COLO829 (cell line): Measurements from ENCODE around the gene STK38.
A peak's percentile ranks its signal among the peaks of the same experiment; 100 is the strongest.
"Not testable (repeated sequence)": the region's sequence is repeated elsewhere in the genome, so short reads cannot be mapped to it uniquely, and the experiment has no call there.

Experiments used
- DNase-seq: peaks from one replicate; pipeline ENCODE4 v3.0.0; 2012; ENCODE audit warnings: low spot score

STK38 gene

DNA sequence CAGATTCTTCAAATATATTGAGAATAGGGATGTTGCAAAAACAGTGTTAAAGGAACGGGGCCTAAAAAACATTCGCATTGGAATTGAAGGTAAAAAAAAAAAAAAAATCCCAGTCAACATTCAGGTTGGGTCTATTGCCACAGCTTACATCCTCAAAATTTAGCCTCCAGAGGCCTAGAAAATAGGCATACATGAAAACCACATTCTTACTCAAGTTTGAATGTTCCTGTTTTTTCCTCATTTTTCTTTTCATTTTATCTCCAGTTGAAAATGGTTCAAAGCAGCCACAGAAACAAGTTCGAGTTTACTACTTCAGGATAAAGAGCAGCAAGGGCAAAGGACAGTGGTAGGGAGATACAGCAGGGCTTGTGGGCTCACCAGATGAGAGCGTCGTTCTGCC is 62.5 kb downstream of the STK38 start:
- DNase-seq, result no peak

DNA sequence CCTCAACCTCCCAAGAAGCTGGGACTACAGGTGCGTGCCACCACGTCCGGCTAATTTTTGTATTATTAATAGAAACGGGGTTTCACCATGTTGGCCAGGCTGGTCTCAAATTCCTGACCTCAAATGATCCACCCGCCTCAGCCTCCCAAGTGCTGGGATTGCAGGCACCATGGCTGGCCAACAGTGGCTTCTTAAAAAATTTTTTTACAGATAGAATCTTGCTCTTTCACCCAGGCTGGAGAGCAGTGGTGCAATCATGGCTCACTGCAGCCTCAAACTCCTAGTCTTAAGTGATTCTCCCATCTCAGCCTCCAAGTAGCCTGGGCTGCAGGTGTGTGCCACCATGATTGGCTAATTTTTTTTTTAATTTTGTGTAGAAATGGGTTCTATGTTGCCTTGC is 64.0 kb downstream of the STK38 start:
- not testable (repeated sequence) for DNase-seq

DNA sequence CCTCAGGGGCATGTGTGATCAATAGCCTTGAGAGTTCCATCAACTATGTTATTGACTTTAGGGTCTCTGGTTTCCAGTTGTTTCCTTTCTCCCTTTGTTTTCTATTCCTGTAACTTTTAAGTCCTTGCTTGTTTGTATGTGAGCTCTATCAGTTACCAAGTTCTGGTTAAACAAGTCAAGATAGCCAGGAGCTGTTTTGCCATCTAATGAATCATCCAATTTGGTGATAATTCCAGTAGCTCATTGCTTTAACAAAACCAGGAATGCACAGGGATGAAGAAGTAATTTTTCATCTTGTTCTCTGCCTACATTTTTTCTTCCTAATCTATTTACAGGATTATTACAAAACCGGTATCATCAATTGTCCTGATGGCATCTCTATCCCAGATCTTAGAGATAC is 68.0 kb downstream of the STK38 start:
- no peak for DNase-seq

DNA sequence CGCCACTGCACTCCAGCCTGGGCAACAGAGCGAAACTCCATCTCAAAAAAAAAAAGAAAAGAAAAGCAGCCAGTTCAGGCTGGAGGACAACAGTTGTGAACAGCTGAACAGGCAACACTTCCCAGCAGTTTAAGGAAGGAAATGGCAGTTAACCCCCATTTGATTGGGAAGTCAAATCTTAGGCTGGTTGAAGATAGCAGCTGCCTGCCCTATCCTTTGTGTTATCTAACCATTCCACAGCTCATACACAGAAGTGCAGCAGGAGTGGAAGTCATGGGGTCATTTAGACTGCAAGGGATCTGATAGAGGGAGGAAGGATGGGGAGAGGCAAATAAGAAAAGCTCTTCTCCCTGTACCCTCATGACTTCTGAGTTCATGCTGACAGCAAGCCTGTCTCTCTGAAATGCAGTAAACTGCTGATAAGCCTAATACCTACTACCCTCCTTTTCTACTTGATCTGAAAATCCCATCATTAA is 69.2 kb downstream of the STK38 start:
- no peak for DNase-seq

DNA sequence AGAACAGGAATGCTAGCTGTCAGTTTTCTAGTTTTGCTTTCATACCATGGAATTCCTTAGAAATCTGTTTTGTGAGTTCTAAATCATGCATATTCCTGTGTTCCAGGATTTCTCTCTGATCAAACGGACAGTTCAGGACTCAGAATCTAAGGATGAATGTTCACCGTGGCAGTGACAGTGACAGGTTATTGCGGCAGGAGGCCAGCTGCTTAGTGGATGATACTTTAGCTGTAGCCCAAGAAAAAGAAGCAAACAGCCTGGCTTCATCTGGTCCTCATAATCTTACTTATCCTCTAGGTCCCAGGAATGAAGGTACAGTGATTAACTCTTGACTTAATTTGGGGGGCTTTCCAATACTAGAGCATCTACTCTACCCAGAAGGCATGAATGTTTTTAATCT is 77.3 kb downstream of the STK38 start:
- no peak for DNase-seq

DNA sequence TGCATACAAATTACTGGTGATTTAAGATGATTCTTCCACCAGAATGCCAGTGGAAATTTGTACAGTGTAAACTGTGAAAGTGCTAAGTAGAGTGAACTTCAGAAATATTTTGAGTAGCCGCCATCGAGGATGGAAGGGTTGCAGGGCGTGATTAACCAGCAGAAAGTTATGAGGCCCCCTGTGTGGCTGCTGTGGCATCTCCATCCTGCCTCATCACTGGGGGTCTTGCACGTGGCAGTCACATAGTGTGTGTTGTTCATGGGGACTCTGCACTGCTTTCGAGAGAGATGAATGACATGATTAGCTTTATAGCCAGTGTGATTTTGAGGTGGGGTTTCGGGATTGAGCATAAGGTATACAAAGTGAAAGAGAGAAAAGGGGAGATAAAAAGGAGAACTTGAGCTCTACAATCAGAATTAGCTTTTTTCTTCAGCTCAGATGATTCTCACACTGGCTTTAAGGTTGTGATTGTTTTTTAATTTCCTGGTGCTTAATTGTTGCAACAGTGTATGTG is 78.1 kb downstream of the STK38 start:
- DNase-seq, result no peak

DNA sequence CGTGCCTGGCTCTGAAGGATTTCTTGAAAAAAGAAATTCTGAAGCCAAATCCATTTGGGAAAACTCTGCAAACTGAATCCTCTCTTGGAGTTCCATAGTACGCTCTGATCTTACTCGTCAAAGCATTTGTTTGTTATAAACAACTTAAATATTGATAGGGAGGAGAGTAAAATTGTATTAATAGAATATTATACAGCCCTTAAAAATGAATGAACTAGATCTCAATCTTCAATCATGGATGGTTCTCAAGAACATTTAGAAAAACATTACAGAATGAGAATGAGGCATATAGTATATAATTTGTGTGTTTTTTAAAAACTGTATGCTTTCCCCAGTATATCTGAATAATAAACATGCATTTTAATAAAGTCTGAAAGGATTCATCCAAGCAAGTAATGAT is 79.7 kb downstream of the STK38 start:
- DNase-seq, result no peak

DNA sequence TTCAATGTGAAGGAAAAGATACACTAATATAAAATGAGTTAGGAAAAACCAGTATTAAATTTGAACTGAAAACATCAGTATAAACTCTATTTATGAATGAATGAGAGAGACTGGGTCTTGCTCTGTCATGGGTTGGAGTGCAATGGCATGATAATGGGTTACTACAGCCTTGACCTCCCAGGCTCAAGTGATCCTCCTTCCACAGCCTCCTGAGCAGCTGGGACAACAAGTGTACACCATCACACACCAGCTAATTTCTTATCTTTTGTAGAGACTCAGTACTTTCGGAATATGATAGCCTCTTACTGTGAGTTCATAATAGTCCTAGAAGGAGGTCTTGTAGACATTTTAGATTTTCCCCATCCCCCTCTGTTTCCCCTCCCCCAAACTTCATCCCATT is 83.0 kb downstream of the STK38 start:
- DNase-seq, result no peak

DNA sequence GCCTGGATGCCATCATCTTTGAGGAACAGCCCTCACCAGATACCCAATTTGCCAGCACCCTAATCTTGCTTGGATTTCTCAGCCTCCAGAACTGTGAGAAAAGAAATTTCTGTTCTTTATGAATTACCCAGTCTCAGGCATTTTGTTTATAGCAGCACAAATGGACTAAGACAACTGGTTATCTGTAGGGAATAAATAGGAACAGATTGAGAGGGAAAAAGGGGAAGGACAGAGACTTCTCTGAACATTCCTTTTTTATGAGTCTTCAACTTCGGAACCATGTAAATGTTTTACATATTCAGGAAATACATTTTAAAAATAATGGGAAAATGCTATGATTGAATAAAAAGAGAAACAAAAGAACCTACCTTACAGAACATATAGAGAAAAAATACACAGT is 83.6 kb downstream of the STK38 start:
- DNase-seq, result no peak

DNA sequence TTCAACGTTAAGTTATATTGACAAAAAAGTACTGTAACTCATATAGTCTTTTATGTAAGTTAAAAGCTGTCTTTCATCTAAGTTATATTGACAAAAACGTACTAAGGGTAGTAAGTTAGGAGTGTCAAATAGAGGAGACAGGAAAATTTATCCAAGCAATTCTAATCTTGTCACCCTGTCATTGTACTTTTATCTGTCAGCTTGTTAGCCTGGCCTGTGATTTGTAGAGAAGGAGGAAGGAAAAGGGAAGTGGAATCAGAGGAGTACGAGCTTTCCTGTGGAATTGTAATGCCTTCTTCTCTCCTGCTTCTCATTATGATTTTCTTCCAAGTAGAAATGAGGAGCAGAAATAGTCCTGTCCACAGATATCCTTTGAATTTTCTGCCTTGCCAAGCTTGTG is 85.6 kb downstream of the STK38 start:
- DNase-seq, result no peak

DNA sequence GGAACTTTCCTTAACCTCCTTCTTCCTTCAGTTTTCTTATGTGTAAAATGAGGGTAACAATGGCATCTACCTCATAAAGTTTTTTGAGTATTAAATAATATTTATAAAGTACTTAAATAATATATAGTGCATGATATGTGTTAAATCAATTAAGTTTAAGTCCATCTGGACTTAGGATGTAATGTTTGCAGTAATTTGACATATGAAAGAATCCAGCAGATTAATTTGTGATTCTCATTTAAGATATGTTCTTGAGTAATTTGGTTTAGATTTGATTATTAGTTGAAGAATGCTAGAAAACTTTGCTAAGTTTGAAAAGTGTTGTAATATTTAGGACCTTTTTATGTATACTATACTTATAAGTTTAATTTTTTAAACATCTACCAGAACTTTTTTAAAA is 86.4 kb downstream of the STK38 start:
- no peak for DNase-seq

DNA sequence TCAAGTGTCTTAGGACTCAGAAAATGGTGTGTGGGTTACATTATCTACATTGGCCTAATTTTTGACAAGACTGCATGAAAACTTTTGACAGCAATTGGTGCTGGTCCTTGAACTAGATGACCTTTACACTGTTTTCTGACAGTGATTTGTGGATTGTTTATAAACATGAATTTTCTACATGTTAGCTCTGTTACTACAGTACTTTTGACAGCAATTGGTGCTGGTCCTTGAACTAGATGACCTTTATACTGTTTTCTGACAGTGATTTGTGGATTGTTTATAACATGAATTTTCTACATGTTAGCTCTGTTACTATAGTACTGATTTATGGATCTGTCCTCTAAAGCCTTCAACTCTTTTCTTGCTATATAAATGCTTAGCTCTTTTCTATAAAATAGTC is 87.8 kb downstream of the STK38 start:
- no peak for DNase-seq

DNA sequence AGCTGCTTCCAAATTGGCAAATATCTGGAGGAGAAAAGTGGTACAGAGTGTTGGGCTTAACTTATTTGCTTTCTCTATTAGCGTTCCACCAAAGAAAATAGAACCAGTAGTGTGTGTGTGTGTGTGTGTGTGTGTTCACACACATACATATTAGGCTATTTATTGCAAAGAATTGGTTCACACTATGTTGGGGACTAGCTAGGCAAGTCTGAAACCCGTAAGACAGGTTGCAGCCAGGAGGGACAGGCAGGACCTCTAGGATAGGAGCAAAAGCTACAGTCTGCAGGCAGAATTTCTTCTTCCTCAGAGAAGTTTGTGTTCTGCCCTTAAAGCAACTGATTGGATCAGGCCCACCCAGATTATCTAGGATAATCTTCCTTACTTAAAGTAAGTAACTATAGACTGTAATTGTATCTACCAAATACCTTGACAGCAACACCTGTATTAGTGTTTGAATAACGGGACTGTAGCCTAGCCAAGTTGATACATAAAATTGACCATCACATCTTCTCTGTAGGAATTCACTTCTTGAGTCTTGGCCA is 91.7 kb downstream of the STK38 start:
- no peak for DNase-seq

DNA sequence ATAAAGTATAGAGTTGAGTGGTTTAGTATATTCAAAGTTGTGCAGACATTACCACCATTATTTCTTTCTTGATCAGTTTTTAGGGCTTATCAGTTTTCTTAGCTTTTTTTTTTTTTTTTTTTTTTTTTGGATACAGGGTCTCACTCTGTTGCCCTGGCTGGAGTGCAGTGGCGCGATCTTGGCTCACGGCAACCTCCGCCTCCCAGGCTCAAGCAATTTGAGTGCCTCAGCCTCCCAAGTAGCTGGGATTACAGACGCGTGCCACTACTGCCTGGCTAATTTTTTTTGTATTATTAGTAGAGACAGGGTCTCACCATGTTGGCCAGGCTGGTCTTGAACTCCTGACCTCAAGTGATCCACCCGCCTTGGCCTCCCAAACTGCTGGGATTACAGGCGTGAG is 94.4 kb downstream of the STK38 start:
- not testable (repeated sequence) for DNase-seq

DNA sequence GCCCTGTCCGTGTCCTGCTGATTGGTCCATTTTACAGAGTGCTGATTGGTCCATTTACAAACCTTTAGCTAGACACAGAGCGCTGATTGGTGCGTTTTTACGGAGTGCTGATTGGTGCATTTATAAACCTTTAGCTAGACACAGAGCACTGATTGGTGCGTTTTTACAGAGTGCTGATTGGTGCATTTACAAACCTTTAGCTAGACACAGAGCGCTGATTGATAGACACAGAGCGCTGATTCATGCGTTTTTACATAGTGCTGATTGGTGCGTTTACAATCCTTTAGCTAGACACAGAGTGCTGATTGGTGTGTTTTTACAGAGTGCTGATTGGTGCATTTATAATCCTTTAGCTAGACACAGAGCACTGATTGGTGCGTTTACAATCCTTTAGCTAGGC is 98.1 kb downstream of the STK38 start:
- not testable (repeated sequence) for DNase-seq

DNA sequence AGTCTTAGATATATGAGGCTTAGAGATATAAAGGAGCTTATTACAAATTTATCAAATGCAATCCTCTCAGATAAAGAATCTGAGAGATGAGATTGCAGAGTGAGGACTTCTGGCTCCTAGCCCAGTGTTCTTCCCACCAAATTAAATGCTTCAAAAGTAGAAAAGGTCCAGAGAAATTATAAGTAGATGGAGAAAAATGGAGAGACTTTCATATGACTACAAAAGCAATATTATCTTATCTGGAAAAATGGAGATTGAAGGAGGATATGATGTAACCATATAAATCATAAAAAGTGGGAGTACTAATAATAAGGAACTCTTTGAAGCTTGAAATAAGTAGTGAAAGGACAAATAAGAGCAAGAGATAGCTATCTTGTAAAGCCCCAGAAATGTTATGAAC is 101.7 kb downstream of the STK38 start:
- DNase-seq, result peak; percentile 77

DNA sequence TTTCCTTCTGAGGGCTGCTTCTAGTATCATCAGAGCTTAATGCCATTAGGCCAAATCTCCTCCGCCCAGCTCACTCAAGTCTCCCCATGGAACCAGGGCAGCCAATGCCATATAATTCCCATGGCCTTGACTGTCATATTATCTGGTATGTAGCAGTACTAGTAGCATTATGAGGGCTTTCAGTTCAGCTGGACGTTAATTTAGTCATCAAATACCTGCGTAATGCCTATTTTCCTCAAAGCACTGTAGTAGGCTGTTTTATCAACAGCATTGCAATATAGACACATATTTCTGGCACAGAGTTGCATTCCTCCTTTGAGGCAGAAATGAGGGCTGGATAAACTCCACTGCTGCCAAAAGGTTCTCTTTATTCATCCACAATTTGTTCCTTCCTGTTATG is 102.8 kb downstream of the STK38 start:
- no peak for DNase-seq
